Lung (tissue), 12 donors: Measurements from ENCODE around the gene ZNF584. TPM values are rescaled to one million over a fixed set of nuclear protein-coding genes. Genes with fewer than 3 reads are reported as not detected.

Experiments used
- ATAC-seq: fragments of 200-7000 bp; cut with Tn5 transposase; one replicate; pipeline ENCODE4 v1.9.1; 2020; ENCODE audit warnings: moderate number of reproducible peaks; ENCODE audit not compliant: insufficient read depth, low FRiP score
- DNase-seq, 3 donors: peaks; one replicate each; pipeline ENCODE4 v3.0.0-alpha.2; 2013 to 2017
- H3K27ac ChIP-seq, 2 donors: one replicate each; pipeline ENCODE4 v1.5.1; 2013; ENCODE audit warnings: mild to moderate bottlenecking in 2 of 2, moderate library complexity in 2 of 2, control low read depth in 1 of 2, inconsistent platforms in 1 of 2, low read depth in 1 of 2, low read length in 1 of 2
- H3K27me3 ChIP-seq, 3 donors: one replicate each; pipeline ENCODE4 v1.5.1; 2013; ENCODE audit warnings: low read length in 2 of 3; ENCODE audit not compliant: control insufficient read depth in 3 of 3, insufficient read depth in 3 of 3
- H3K36me3 ChIP-seq, 4 donors: one replicate each; pipeline ENCODE4 v1.5.1; 2013; ENCODE audit warnings: low read length in 4 of 4, mild to moderate bottlenecking in 1 of 4, moderate library complexity in 1 of 4; ENCODE audit not compliant: control insufficient read depth in 4 of 4, insufficient read depth in 4 of 4
- H3K4me1 ChIP-seq, 5 donors: one replicate each; pipeline ENCODE4 v1.5.1; 2013; ENCODE audit warnings: low read length in 5 of 5, mild to moderate bottlenecking in 2 of 5, moderate library complexity in 1 of 5; ENCODE audit not compliant: control insufficient read depth in 5 of 5, insufficient read depth in 5 of 5
- H3K4me3 ChIP-seq: one replicate; pipeline ENCODE4 v1.5.1; 2013; ENCODE audit warnings: mild to moderate bottlenecking, control low read depth, moderate library complexity
- H3K9ac ChIP-seq, 2 donors: one replicate each; pipeline ENCODE4 v1.5.1; 2013; ENCODE audit warnings: low read length in 2 of 2, control low read depth in 1 of 2; ENCODE audit not compliant: insufficient read depth in 1 of 2
- H3K9me3 ChIP-seq, 4 donors: one replicate each; pipeline ENCODE4 v1.5.1; 2013; ENCODE audit warnings: low read length in 3 of 4, mild to moderate bottlenecking in 1 of 4, moderate library complexity in 1 of 4; ENCODE audit not compliant: control insufficient read depth in 4 of 4, insufficient read depth in 3 of 4
- WGBS, 2 donors: extraction: QIAGEN DNeasy Blood & Tissue Kit; methylation state at CpG; one replicate each; pipeline ENCODE4 v1.1.7; 2013; 5-methylcytosine and 5-hydroxymethylcytosine counted together
- polyA plus RNA-seq, 2 donors: library from polyadenylated mRNA; stranded (reverse); fragments of 200-250 nt; gene quantifications; one replicate each; pipeline ENCODE4 v1.2.1, GENCODE V29; 2013
- total RNA-seq, 2 donors: library from RNA; depleted of rRNA in 1 of 2; stranded (reverse); fragments of >200 nt in 1 of 2; gene quantifications; one replicate each; pipeline ENCODE4 v1.2.1, GENCODE V29; 2014 to 2021
- TF ChIP-seq, protein P1 (sequence below): IDR thresholded peaks from 2 replicates; pipeline ENCODE4 v1.5.1; 2012; ENCODE audit warnings: mild to moderate bottlenecking; ENCODE audit errors: control extremely low read depth, extremely low read depth
- donor health status: control.
- donor health status: control.
- donor health status: Bipolar disorder and iron deficiency.
- donor health status: healthy.
- donor health status: DM: yes; HTN: yes; CAD: no.

Gene ZNF584
- total and polyA plus RNA-seq, 4 donors: 6.0 to 16.9 (median 13.8) TPM

DNA sequence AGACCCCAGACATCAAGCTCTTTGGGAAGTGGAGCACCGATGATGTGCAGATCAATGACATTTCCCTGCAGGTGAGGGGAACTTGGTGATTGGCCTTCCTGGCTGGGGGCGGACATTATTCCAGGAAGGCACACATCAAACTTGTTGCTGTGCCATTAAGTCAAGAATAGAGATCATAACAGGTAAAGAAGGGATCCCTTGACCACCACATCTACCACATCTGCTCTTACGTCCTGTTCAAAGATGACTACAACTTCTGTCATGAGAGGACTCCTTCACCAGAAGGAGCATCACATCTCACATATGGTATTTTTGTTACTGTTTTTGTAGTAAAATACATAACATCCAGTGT, 20.3 kb upstream of the ZNF584 start:
- ATAC-seq (no peak), DNase-seq (no peak)
- peak overlapping the region in 1 of 2 donors; percentile 80 for H3K9ac ChIP-seq
- TF ChIP-seq, protein P1, sequence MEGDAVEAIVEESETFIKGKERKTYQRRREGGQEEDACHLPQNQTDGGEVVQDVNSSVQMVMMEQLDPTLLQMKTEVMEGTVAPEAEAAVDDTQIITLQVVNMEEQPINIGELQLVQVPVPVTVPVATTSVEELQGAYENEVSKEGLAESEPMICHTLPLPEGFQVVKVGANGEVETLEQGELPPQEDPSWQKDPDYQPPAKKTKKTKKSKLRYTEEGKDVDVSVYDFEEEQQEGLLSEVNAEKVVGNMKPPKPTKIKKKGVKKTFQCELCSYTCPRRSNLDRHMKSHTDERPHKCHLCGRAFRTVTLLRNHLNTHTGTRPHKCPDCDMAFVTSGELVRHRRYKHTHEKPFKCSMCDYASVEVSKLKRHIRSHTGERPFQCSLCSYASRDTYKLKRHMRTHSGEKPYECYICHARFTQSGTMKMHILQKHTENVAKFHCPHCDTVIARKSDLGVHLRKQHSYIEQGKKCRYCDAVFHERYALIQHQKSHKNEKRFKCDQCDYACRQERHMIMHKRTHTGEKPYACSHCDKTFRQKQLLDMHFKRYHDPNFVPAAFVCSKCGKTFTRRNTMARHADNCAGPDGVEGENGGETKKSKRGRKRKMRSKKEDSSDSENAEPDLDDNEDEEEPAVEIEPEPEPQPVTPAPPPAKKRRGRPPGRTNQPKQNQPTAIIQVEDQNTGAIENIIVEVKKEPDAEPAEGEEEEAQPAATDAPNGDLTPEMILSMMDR: no peak
- no peaks in the 10 kb centered on the region for H3K9me3 ChIP-seq
- H3K4me1 ChIP-seq: peaks cover 0 to 23% (median 16%) of the 10 kb centered on the region in 5 donors
- H3K27ac ChIP-seq: no peak overlapping the region
- peak overlapping the region; percentile 77 for H3K4me3 ChIP-seq
- H3K27me3 ChIP-seq: no peaks in the 10 kb centered on the region
- H3K36me3 ChIP-seq: peaks cover 8 to 14% (median 11%) of the 10 kb centered on the region in 4 donors
- WGBS, 2 donors: 88% methylated on average over 3 of the region's 3 CpGs

DNA sequence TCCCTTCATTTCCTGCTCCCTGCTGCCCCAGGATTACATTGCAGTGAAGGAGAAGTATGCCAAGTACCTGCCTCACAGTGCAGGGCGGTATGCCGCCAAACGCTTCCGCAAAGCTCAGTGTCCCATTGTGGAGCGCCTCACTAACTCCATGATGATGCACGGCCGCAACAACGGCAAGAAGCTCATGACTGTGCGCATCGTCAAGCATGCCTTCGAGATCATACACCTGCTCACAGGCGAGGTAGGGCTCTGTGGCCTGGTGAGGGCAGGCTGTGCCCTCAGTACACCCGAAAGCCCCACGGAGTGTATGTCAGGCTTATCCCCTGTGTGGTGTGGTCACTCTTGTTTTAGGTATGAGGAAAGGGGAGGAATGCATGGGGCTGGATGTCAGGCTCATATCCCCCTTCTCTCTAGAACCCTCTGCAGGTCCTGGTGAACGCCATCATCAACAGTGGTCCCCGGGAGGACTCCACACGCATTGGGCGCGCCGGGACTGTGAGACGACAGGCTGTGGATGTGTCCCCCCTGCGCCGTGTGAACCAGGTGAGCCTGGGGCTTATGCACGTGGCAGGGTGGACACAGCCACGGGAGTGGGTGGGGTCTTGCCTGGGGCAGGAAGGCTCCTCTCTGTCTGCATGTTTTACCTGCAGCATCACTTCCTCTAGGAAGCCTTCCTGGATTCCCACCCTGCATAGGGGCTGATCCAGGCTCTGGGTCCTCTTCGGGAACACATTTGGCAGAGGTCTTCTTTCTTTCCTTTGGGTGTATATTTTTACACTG, 15.3 kb upstream of the ZNF584 start:
- WGBS, 2 donors: 93 to 94% methylated on average over 26 of the region's 26 CpGs
- Histone ChIP-seq H3K36me3 (peaks cover 12 to 27% (median 25%) of the 10 kb centered on the region in 4 donors), H3K9ac (no peak overlapping the region), H3K4me1 (peaks cover 0 to 6% (median 5%) of the 10 kb centered on the region in 5 donors), H3K27ac (no peak overlapping the region), H3K4me3 (no peak overlapping the region), H3K9me3 (peaks cover 0 to 5% (median 0%) of the 10 kb centered on the region in 4 donors), H3K27me3 (peaks cover 0 to 21% (median 11%) of the 10 kb centered on the region in 3 donors)
- DNase-seq (no peak), ATAC-seq (no peak)
- TF ChIP-seq, protein P1: no peak

DNA sequence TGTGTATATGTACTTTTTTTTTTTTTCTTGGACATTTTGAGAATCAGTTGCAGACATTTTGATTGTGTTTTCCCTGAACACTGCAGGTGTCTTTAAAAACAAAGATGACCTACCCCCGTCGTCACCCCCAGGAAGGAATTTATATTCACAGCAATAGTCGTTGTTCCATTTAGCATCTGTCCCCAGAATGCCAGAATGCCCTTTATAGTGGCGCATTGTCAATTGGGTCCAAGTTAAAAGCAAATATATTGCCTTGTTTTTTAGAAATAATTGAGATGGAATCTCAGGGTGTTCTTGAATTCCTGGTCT, 14.8 kb upstream of the ZNF584 start:
- 89 to 90% methylated on average over 4 of the region's 4 CpGs for WGBS, 2 donors
- Histone ChIP-seq H3K4me3 (no peak overlapping the region), H3K9me3 (peaks cover 0 to 5% (median 0%) of the 10 kb centered on the region in 4 donors), H3K36me3 (peaks cover 9 to 26% (median 24%) of the 10 kb centered on the region in 4 donors), H3K27ac (no peak overlapping the region), H3K27me3 (peaks cover 0 to 21% (median 11%) of the 10 kb centered on the region in 3 donors), H3K4me1 (peaks cover 0 to 5% (median 3%) of the 10 kb centered on the region in 5 donors), H3K9ac (no peak overlapping the region)
- ATAC-seq (no peak), DNase-seq (no peak)
- TF ChIP-seq, protein P1: no peak
